Kasumi-1 (cell line): ENCODE results near the gene IL19.

Source experiments
- DNase-seq, 2 experiments: peaks; one replicate each; lab custom pipeline; 2025; lab: John Stamatoyannopoulos, UW

Gene IL19

DNA sequence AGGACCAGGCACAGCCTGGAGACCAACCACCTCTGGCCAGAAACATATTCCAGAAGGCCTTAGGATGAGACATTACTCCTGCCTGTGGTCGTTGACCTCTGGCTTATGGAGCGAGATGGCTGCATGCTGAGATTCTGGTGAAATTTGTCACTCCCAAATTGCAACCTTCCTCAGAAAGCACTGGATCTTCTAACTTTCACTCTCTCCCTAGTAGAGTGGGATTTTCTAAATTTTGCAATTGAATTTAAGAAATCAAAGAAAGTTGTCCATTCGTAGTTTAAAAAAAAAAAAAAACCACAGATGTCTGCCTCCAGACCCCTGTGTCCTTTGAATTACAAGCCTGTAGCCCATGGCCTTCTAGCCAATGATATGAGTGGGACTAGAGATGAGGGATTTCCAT, 30.3 kb downstream of the IL19 start:
- DNase-seq: no peak

DNA sequence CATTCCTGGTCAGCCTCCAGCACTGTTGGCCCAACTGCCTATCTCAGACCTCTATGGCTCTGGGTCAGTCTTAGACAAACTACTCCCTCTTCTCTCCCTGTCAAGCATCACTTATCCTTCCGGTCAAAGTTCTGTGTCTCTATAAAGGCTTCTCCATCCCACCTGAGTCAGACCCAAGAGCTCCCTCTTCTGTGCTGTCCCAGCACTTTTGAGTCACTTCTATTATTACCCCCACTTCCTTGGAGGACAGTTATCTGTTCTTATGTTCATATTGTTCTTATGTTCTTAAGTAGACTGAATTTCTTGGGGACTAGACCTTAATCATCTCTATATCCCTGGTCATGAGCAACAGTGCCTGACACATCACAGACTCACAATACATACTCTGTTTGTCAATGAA, 30.9 kb downstream of the IL19 start:
- no peak for DNase-seq

DNA sequence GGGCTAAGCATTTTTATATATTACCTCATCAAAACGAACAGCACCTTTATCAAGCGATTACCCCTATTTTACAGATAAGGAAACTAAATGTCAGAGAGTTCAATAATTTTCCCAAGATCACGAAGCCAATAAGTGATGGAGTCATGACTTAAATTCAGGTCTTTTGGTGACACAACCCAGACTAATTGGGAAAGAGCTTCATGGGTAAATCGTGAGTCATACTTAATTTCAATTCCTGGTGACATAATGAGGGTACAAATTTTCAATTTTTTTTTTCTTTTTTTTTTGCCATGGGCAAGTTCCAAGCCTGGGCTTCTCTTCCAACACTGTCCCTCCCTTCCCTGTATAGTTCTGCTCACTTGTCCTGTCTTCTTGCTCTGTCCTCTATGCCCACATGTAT, 31.8 kb downstream of the IL19 start:
- no peak for DNase-seq

DNA sequence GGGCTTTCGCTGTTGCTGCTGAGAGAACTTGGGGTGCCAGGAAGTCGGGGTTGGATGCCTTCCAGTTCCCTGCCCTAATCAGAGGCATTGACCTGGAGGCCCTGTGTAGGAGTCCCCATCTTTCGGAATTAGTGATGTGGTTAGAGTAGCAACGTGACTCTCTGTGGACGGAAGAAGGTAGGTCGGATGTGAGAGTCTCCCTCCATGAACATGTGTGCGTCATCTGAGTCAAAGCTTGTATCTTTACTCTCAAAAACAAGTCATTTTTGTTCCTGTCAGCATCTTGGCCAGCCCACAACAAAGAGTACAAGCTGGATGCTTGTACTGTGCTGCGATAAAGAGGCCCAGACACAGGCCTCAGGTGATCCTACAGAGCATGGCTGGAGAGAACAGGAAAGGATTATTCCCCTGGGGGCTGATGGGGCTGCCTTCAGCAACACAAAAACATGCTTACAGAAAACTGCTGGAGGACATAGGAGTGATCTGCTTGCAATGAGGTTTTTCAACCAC, 32.7 kb downstream of the IL19 start:
- no peak for DNase-seq

DNA sequence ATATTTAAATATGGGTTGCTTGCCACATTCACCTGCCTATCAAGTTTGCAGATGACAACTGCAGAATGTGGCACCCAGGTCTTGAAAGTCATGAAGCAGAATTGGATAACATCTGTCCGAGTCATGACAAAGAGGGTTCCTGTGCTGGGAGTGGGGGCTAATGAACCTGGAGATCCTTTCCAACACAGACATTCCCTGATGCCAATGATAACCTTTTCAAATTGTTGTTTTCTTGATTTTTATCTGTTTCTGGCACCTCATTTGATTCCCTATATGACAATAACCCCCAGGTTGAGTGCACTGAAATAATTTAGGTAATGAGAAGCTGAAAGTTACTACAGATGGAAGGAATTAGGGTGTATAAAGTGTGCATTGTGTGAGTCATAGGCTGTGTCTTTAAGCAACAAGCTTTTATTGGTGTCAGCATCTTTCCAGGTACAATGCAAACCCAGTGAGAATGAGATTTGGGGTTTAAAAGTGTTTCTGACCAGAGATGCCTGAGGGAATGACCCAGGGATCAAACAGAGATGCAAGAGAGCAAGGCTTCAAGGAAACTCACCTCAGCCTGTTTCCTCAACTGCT, 33.7 kb downstream of the IL19 start:
- no peak for DNase-seq

DNA sequence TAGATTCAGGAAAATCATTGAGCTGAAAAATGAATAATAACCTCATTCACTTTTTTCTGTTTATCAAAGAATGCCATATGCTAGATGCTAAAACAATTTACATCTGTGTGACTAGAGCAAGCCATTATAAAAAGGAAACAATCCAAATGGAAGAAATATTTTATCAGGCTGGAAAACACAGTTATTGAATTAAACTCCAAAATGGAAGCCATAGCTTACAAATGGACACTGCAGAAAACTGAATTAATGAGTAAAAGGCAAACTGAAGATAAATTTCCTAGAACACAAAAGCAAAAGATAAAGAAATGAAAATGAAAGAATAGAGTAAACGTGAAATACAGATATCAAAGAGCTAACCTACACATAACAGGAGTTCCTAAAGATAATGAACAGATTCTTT, 34.8 kb downstream of the IL19 start:
- no peak for DNase-seq

DNA sequence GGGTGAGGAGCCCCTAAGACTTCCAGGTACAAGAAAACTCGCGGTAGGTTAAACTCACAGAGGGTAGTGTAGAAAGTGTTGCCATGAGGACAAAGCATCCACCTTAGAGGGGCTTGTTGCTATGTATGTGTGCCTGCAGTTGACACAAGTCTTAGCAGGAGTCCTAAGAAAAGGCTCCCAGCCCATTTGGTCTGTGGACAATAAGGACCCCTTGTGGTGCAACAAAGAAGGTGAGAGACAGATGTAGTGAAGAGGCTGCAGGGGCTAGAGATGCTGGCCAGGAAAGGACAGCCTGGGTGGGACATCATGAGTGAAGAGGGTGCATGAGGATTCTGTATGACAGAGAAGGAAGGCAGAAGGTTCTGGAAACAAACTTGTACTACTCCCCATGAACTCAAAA, 38.0 kb downstream of the IL19 start:
- peak; percentile 35 to 57 for DNase-seq

DNA sequence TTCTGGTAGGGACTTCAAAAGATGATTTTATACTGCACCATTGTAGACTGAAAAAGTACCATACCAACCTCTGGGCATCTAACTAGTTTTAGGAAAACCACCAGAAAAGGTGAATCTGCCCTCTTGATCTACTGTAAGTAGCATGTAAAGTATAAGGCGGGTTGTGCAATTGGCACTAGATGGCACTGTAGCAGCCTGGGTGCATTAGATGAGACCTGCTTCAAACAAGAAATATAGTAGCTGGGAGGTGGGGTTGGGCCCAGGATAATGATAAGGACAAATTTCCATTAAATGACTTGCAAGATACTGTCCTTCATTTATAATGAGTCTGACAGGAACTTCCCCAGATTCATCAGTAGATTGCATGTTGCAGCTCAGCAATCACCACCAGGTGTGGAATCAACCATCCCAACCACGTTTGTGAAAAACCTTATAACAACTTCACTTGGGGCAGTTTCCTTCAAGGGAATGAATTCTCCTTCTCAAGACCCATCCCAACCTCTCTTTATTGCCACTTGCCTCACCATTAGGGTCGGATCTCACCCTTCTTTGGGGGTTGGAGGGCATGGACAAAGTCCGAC, 39.0 kb downstream of the IL19 start:
- peak; percentile 28 to 39 for DNase-seq

DNA sequence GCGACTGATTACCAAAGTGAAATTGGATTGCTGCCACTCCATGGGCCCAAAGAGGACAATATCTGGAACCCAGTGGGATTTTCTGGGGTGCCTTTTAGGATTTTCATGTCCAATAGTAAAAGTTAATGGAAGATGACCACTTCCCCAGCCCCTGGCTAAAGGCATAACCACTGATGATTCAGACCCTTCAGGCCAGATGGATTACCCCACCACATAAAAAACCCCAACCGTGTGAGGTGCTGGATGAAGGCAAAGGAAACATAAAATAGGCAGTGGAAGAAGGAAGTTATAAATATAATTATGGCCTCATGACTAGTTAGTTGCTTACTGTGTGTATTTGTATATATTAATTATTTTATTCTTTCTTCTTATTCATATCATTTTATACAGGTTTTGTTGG, 41.9 kb downstream of the IL19 start:
- no peak for DNase-seq

DNA sequence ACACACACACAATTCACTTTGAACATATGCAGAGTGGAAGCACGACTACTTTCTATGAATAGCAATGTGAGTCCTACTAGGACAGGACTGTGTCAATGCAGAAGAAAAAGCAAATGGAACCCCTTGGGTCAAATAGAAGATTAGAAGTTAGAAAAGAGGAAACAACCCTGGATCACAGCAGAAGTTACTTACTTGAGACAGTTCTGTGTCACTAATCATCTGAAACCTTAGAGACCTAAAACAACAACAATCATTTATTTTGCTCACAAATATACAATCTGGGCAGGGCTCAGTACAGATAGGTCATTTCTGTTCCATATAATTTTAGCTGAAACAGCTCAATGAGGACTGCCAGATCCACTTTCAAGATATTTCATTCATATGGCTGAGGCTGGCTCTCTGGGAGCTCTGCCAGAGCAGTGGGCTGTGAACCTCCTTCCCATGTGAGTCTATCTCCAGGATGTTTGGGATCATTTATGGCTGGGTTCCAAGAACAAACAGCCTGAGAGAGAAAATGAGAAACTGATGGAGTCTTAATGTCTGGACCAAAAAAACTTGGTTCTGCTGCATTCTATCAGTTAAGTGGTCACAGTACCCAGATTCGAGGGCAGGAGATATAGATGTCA, 44.3 kb downstream of the IL19 start:
- peak in 1 of 2 experiments; percentile 12 for DNase-seq

DNA sequence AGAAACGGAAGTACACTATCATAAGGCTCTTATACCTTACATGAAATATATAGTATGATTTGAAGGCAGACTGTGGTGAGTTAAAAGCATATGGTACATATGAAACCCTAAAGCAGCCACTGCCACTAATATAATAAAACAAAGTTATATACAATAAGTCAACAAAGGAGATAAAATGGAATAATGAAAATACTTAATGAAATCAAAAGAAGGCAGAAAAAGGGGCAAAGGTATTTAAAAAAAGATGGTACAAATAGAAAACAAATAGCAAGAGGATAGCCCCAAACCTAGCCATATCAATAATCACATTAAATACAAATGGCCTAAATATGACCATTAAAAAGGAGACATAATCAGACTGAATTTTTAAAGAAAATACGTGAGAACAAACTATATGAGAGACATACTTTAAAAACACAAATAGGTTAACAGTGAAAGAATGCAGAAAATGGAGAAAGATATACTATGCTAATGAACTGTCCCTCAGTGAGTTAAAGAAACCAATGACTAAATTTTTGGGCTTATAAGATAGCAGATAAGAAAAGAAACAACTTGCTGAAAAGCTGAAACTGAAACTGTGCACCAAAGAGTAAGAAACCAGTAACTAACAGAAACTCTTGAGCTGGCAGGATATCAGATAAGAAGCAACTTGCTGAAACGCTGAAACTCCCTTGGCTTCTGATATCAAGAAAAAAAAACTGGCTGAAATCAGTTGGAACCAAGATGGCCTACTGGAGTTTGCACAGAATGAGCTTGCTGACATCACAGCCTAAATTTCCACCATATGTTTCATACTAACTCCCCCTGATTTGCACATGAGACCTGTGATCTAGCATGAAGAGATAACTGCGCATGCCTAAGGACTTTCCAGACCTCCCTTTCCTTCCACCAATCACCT, 46.1 kb downstream of the IL19 start:
- no peak for DNase-seq

DNA sequence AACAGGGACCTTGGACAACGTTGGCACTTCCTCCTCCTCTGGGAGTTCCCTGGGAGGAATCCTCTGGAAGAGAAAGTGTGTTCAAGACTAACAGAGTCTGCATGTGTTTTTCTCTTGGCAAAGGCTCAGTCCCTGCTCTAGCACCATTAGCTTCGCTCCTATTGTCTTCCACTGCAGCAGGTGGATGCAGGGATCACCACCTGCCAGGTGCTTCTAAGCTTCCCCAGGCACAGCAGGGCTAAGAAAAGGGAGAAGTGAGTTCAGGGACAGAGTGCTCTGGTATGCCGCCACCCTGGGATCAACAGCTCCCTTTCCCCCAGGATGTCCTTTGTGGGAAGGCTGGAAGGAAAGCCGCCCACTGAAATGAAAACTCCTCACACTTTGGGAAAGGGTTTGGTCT, 50.9 kb downstream of the IL19 start:
- no peak for DNase-seq

DNA sequence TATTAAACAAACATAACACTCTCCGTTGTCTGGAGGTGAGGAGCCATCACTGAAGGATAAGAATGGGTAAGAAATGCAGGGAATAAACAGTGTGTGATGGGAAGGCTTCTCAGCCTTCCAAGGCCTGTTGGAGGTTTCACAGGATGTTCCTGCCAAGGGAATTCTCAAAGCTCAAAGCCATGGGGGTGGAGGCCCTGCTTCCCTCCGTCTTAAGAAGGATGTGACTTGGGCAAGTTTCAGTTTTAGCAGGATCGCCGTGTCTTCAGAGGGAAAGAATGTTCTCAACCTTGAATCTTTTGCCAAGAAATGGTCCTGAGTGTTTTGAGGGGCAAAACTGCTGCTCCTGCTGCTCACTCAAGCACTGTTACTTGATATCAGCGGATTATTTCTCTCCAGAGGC, 53.2 kb downstream of the IL19 start:
- no peak for DNase-seq

DNA sequence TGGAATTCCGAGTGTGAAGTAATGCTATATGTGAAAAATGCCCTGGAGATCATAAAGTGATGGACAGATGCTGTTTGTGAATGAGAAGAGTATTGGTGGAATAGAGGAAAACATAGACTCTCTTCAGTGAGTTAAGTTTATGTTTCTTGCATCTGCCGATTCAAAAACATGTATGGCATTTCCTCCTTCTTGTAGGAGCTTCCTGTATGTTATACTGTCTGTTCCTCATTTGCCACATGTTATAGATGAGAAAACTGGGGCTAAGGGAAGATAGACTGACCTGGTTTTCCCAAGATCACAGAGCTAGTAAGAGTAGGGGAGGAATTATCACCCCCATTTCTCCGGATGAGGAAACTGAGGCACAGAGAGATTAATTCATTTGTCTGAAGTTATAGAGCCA, 53.8 kb downstream of the IL19 start:
- peak; percentile 46 to 57 for DNase-seq

DNA sequence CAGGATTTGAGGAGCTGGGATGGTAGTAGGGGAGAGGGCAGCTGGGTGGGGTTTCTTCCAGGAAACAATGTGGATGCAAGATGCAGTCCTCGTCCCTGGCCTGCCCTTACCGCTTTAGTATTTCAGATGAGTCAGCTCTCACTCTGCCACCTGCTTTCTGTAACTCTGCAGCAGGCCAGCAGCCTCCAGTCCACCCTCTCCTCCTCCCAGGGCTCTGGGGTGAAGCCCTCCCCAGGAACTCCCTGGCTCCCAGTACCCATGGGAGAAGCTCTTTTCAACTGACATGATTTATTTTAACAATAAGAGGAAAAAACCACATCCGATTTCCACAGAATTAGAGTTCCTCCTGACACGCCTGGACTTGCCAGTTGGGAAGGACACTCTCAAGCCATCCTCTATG, 55.8 kb downstream of the IL19 start:
- no peak for DNase-seq

DNA sequence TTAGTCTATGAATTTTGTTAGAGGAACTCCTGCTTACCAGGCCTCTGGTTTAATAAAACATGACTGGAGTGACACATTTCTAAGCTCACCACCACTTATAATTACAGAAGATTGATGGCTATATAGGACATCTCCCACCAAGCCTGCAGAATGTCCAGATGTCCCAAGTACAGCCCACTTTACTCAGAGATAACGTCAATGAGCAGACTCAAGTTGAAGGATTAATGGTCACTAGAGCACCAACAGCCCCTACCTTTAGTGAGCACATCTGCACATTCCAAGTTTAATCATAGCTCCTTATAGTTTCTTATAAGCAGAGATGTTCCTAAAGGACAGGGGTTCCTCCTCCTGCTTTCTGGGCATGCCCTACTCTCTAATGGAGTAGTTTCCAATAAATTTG, 57.5 kb downstream of the IL19 start:
- DNase-seq: no peak

DNA sequence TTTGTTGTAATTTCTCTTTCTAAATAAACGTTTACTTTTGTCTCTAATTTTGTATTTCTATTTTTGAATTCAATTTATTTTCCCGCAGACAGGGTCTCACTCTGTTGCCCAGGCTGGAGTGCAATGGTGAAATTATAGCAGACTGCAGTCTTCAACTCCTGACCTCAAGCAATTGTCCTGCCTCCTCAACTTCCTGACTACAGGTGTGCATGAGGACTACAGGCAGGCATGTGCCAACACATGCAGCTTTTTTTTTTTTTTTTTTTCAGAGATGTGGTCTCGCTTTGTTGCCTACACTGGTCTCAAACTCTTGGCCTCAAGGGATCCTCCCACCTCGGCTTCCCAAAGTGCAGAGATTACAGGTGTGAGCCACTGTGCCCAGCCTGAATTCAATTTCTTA, 58.2 kb downstream of the IL19 start:
- no peak for DNase-seq

DNA sequence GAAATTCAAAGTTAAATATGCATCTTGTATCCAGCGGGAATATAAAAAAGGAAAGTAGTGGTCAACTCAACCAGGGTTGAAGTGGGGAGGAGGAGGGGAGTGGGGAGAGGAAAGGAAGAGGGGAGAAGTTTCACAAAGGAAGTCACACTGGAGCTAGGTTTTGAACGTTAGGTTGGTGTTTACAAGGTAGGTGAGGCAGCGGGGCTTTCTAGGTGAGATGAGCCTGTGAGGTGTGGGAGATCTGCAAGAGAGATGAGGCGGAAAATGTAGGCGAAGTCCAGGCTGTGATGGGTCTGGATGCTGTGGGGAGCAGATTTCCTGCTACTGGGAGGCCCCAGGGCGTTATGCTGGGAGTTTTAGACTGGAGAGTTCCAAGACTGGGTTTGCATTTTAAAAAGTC, 58.7 kb downstream of the IL19 start:
- DNase-seq: no peak

DNA sequence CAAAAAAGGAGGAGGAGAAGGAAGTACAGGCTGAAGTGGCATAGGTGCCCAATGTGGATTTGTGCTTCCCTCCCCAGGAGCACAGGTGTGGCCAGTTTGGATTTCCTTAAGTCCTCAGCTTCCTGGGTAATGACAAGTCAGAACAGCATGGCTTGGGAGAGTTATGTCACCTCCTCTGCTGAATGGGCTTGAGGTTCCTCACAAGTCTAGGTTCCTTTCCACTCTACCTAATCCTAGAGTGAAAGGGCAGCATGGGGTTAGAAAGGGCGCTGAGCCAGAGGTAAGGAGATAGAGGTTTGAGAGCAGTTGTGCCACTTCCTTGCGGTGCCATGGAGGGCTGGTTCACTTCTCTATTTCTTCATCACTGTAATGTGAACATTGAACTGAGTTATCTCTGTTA, 59.3 kb downstream of the IL19 start:
- peak; percentile 26 to 27 for DNase-seq

DNA sequence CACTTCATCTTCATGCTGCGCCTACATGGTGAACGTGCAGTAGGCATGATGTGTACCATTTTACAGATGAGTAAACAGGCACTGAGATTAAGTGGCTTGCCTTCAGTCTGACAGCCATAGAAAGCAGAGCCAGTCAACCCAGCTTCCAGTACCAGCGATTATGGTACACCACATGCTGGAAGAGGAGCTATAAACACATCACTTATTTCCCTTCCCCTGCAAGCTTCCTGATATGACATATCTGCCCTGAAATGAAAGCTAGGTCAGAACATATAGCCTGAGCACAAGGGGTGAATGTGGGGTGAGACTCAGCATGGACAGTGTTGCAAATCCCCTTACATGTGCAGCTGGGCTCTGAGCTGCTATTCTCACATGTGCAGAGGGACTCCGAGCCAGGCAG, 61.1 kb downstream of the IL19 start:
- DNase-seq: no peak

DNA sequence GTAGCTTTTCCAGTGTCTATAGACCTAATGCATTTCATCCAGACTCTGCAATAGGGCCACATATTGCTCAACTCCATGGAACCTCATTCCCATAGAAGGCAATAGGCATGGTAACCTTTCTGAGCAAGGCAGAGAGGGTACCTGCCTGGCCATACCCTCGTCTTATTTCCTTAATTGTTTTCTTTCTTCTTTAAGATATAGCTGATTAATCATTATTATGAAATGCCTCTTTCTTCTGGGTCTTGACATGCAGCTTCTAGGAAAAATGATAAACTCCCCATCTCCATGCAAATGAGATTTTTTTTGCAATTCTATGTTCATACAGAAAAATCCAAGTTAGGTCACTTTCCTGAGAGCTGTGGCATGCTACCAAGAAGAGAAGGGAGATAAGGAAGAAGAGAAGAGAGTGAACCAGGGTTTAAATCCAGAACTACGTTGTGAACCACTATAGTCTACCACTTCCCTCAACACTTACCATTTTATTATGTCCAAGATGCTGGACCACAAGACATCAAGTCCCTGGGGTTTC, 61.8 kb downstream of the IL19 start:
- no peak for DNase-seq

DNA sequence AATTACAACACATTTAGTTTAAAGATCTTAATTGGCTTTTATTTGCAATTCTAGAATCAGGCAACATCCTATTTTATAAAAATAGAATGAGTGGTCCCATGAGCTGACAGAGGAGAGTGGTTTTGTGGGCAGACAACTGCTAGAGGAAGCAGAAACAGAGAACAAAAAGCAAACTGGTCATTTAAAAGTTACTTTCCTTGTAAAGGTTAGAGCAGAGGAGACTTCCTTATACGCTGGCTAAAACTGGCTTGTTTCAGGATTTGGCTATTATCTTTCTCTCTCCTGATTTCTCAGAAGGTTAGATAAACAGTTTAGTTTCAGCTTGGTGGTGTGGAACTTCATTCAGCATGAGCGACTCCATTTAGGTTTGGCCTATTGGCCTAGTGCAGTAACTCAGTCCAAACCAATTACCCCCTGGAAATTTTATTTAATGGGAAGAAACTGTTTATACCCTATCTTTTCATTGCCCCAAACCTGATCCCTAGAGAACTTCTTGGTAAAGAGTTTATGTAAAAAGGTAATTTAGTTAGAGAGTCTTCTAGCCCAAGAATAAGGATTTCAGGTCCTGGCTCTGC, 62.6 kb downstream of the IL19 start:
- DNase-seq: peak; percentile 61 to 65
